IMR-90 (cell line): ENCODE results near the gene FRAS1. TPM values are rescaled to one million over a fixed set of nuclear protein-coding genes. Genes with fewer than 3 reads are reported as not detected.

Experiments
- ATAC-seq: fragments of 200-7000 bp; cut with Tn5 transposase; 2 replicates; pipeline ENCODE4 v1.9.1; 2020; ENCODE audit warnings: low read depth, mild to moderate bottlenecking, moderate library complexity
- BruUV-seq: library from RNA; stranded (reverse); fragments of 400-500 nt; replicated peaks from 2 replicates; lab custom pipeline; 2021; lab: Mats Ljungman, UMichigan
- CTCF ChIA-PET: fragments of 300-600 bp; formaldehyde crosslinking; extraction: SDS; loops from one replicate; lab custom pipeline; 2021; ENCODE audit warnings: antibody characterized with exemption; lab: Yijun Ruan, JAX
- POLR2A ChIA-PET: fragments of 300-600 bp; sonication (Branson Sonifier 250); formaldehyde crosslinking; loops from one replicate; lab custom pipeline; 2022; ENCODE audit warnings: antibody characterized with exemption; ENCODE audit not compliant: unreplicated experiment; lab: Charles Lee
- DNase-seq: peaks from one replicate; pipeline ENCODE4 v3.0.0; 2013
- H2AFZ ChIP-seq: replicated peaks from 2 replicates; pipeline ENCODE3; 2013; ENCODE audit warnings: low read length, mild to moderate bottlenecking; ENCODE audit not compliant: poor library complexity
- H2AK5ac ChIP-seq: 2 replicates; pipeline ENCODE4 v1.6.1; 2013; ENCODE audit warnings: low read depth, low read length, inconsistent platforms
- H2AK9ac ChIP-seq: replicated peaks from 2 replicates; pipeline ENCODE3; 2013; ENCODE audit warnings: mild to moderate bottlenecking, low read depth, low read length, moderate library complexity; ENCODE audit not compliant: poor library complexity
- H2BK120ac ChIP-seq: 2 replicates; pipeline ENCODE4 v1.6.1; 2013; ENCODE audit warnings: low read depth, low read length, inconsistent platforms
- H2BK15ac ChIP-seq: 3 replicates; pipeline ENCODE4 v1.6.1; 2013; ENCODE audit warnings: low read depth, low read length, inconsistent platforms
- H2BK20ac ChIP-seq: 2 replicates; pipeline ENCODE4 v1.6.1; 2013; ENCODE audit warnings: low read depth, mild to moderate bottlenecking, inconsistent platforms, low read length, moderate library complexity
- H2BK5ac ChIP-seq: 2 replicates; pipeline ENCODE4 v1.6.1; 2013; ENCODE audit warnings: mild to moderate bottlenecking, low read depth, low read length, inconsistent platforms; ENCODE audit not compliant: poor library complexity, severe bottlenecking
- H3K14ac ChIP-seq: replicated peaks from 2 replicates; pipeline ENCODE4 v1.6.1; 2013; ENCODE audit warnings: low read depth, low read length, inconsistent platforms
- H3K18ac ChIP-seq: 2 replicates; pipeline ENCODE4 v1.6.1; 2013; ENCODE audit warnings: low read depth, low read length, control low read depth
- H3K23ac ChIP-seq: 2 replicates; pipeline ENCODE4 v1.6.1; 2013; ENCODE audit warnings: low read depth, low read length, inconsistent platforms
- H3K27ac ChIP-seq: 2 replicates; pipeline ENCODE4 v1.5.1; 2013; ENCODE audit warnings: mild to moderate bottlenecking, control low read depth, low read length; ENCODE audit not compliant: insufficient read depth
- H3K27me3 ChIP-seq: 2 replicates; pipeline ENCODE4 v1.6.1; 2013; ENCODE audit warnings: low read length; ENCODE audit not compliant: control insufficient read depth, insufficient read depth
- H3K36me3 ChIP-seq: 2 replicates; pipeline ENCODE4 v1.6.1; 2013; ENCODE audit warnings: low read length, mixed read lengths; ENCODE audit not compliant: control insufficient read depth, insufficient read depth
- H3K4ac ChIP-seq: 2 replicates; pipeline ENCODE4 v1.6.1; 2013; ENCODE audit warnings: low read depth, low read length, inconsistent platforms
- H3K4me1 ChIP-seq: 2 replicates; pipeline ENCODE4 v1.6.1; 2013; ENCODE audit warnings: low read length, mixed read lengths; ENCODE audit not compliant: control insufficient read depth, insufficient read depth
- H3K4me2 ChIP-seq: 2 replicates; pipeline ENCODE4 v1.6.1; 2013; ENCODE audit warnings: low read depth, mild to moderate bottlenecking, control low read depth, low read length, moderate library complexity
- H3K4me3 ChIP-seq: 2 replicates; pipeline ENCODE4 v1.5.1; 2013; ENCODE audit warnings: low read depth, mild to moderate bottlenecking, control low read depth, low read length, moderate library complexity; ENCODE audit not compliant: insufficient read depth
- H3K56ac ChIP-seq: 2 replicates; pipeline ENCODE4 v1.6.1; 2013; ENCODE audit warnings: low read length, inconsistent platforms; ENCODE audit not compliant: insufficient read depth; ENCODE audit errors: extremely low read depth
- H3K79me1 ChIP-seq, 2 experiments: 2 replicates each; pipeline ENCODE4 v1.6.1; 2013; ENCODE audit warnings: low read length in 2 of 2, inconsistent platforms in 1 of 2, low read depth in 1 of 2
- H3K9ac ChIP-seq: 2 replicates; pipeline ENCODE4 v1.6.1; 2013; ENCODE audit warnings: low read depth, low read length, control low read depth
- H3K9me1 ChIP-seq: 2 replicates; pipeline ENCODE4 v1.6.1; 2013; ENCODE audit warnings: low read length, inconsistent platforms; ENCODE audit not compliant: insufficient read depth
- H3K9me3 ChIP-seq: 2 replicates; pipeline ENCODE4 v1.6.1; 2013; ENCODE audit warnings: low read length; ENCODE audit not compliant: control insufficient read depth, insufficient read depth
- H4K20me1 ChIP-seq: 2 replicates; pipeline ENCODE4 v1.6.1; 2013; ENCODE audit warnings: low read length, inconsistent platforms; ENCODE audit not compliant: insufficient read depth
- H4K5ac ChIP-seq: 2 replicates; pipeline ENCODE4 v1.6.1; 2013; ENCODE audit warnings: mild to moderate bottlenecking, low read depth, low read length, control low read depth
- H4K8ac ChIP-seq, 2 experiments: 2 replicates each; pipeline ENCODE4 v1.6.1; 2013; ENCODE audit warnings: low read depth in 2 of 2, low read length in 2 of 2, control low read depth in 1 of 2, inconsistent platforms in 1 of 2
- H4K91ac ChIP-seq: 2 replicates; pipeline ENCODE4 v1.6.1; 2013; ENCODE audit warnings: low read depth, low read length, inconsistent platforms; ENCODE audit not compliant: insufficient read depth
- BHLHE40 ChIP-seq: fragments of 150-350 bp; IDR thresholded peaks from 2 replicates; pipeline ENCODE4 v1.6.1; 2016; ENCODE audit warnings: mild to moderate bottlenecking, low read depth, low read length
- CEBPB ChIP-seq: IDR thresholded peaks from 2 replicates; pipeline ENCODE4 v1.6.1; 2012; ENCODE audit warnings: low read depth, low read length, improper control_type of control experiment
- CHD1 ChIP-seq: IDR thresholded peaks from 2 replicates; pipeline ENCODE4 v1.6.1; 2012; ENCODE audit warnings: low read depth, low read length, improper control_type of control experiment
- ELK1 ChIP-seq: fragments of 150-350 bp; IDR thresholded peaks from 2 replicates; pipeline ENCODE4 v1.6.1; 2016; ENCODE audit warnings: low read depth, mild to moderate bottlenecking, low read length, moderate library complexity, borderline replicate concordance
- FOS ChIP-seq: fragments of 150-350 bp; IDR thresholded peaks from 2 replicates; pipeline ENCODE4 v1.6.1; 2016; ENCODE audit warnings: low read depth, low read length
- MAFK ChIP-seq: IDR thresholded peaks from 2 replicates; pipeline ENCODE4 v1.6.1; 2012; ENCODE audit warnings: low read depth, low read length, improper control_type of control experiment
- MAZ ChIP-seq: IDR thresholded peaks from 2 replicates; pipeline ENCODE4 v1.6.1; 2012; ENCODE audit warnings: low read depth, mild to moderate bottlenecking, low read length, improper control_type of control experiment, moderate library complexity, borderline replicate concordance
- MXI1 ChIP-seq: IDR thresholded peaks from 2 replicates; pipeline ENCODE4 v1.6.1; 2012; ENCODE audit warnings: low read depth, mild to moderate bottlenecking, low read length, moderate library complexity, borderline replicate concordance
- NFE2L2 ChIP-seq: fragments of 150-350 bp; IDR thresholded peaks from 2 replicates; pipeline ENCODE4 v1.6.1; 2016; ENCODE audit warnings: low read depth, mild to moderate bottlenecking, low read length
- POLR2A ChIP-seq: IDR thresholded peaks from 2 replicates; pipeline ENCODE4 v1.6.1; 2012; ENCODE audit warnings: mild to moderate bottlenecking, low read depth, low read length
- RAD21 ChIP-seq: IDR thresholded peaks from 2 replicates; pipeline ENCODE4 v1.6.1; 2012; ENCODE audit warnings: low read length, improper control_type of control experiment
- RCOR1 ChIP-seq: IDR thresholded peaks from 2 replicates; pipeline ENCODE4 v1.6.1; 2012; ENCODE audit warnings: mild to moderate bottlenecking, low read length, improper control_type of control experiment; ENCODE audit not compliant: insufficient replicate concordance
- RFX5 ChIP-seq: IDR thresholded peaks from 2 replicates; pipeline ENCODE4 v1.8.0; 2012; ENCODE audit warnings: low read depth, mild to moderate bottlenecking, low read length, moderate library complexity
- SMC3 ChIP-seq: fragments of 150-350 bp; IDR thresholded peaks from 2 replicates; pipeline ENCODE4 v1.6.1; 2016; ENCODE audit warnings: low read depth, mild to moderate bottlenecking, antibody characterized with exemption, low read length, moderate library complexity
- USF2 ChIP-seq: fragments of 150-350 bp; IDR thresholded peaks from 2 replicates; pipeline ENCODE4 v1.6.1; 2017; ENCODE audit warnings: mild to moderate bottlenecking, antibody characterized with exemption, low read length, low read depth
- WGBS, 2 experiments: methylation state at CpG; one replicate each; pipeline versions ENCODE4 v1.1.5 to v1.1.7; 2013; ENCODE audit warnings: missing lambda C conversion rate in 2 of 2; ENCODE audit not compliant: insufficient read length in 1 of 2; ENCODE audit errors: extremely low coverage in 2 of 2; 5-methylcytosine and 5-hydroxymethylcytosine counted together
- dilution Hi-C: fragments of 300-500 bp; cut with HindIII; formaldehyde crosslinking; loops from one replicate; pipeline ENCODE4 v1.14.3; 2018; ENCODE audit warnings: low sequenced_read_pairs; ENCODE audit not compliant: unreplicated experiment
- in situ Hi-C: fragments of 300-500 bp; cut with MboI; formaldehyde crosslinking; loops from 3 replicates; pipeline ENCODE4 v1.14.3; 2019; ENCODE audit warnings: low sequenced_read_pairs, inconsistent platforms, mixed read lengths
- intact Hi-C: fragments of 100-400 bp; cut with micrococcal nuclease; formaldehyde crosslinking; loops from 2 replicates; pipeline ENCODE4 v1.10.0; 2022
- polyA plus RNA-seq, 3 experiments: library from polyadenylated mRNA; depleted of rRNA; stranded (reverse); fragments of >200 nt; gene quantifications; 2 replicates each; pipeline ENCODE4 v1.2.3, GENCODE V29; 2012; ENCODE audit warnings: low replicate concordance in 1 of 3
- total RNA-seq: library from RNA; depleted of rRNA; stranded (reverse); fragments of >200 nt; gene quantifications from 2 replicates; pipeline ENCODE4 v1.2.3, GENCODE V29; 2012
- TF ChIP-seq, protein P1 (sequence below): conservative IDR thresholded peaks from 2 replicates; pipeline ENCODE4 v1.5.1; 2012; ENCODE audit warnings: mild to moderate bottlenecking, low read depth, low read length, improper control_type of control experiment

The FRAS1 gene
- total and polyA plus RNA-seq, 2 of the 4 experiments (the other 2 are of a cell fraction), result under 0.01 to 0.03 TPM

- no peaks in the 10 kb centered on the region for H4K20me1 ChIP-seq
- no peak for ATAC-seq
- H2BK5ac ChIP-seq, result no peak overlapping the region
- no peaks in the 10 kb centered on the region for H3K36me3 ChIP-seq
- H3K23ac ChIP-seq, result no peak overlapping the region
- POLR2A ChIA-PET, result no interaction called here
- 38% methylated on average over 1 of the region's 2 CpGs; no CpG with 5 or more reads in 1 of the 2 experiments for WGBS, 2 experiments
- H3K4me1 ChIP-seq, result no peaks in the 10 kb centered on the region
- H2BK20ac ChIP-seq, result no peak overlapping the region
- no peaks in the 10 kb centered on the region for H3K79me1 ChIP-seq
- H2AK9ac ChIP-seq, result no peak overlapping the region
- no peak for DNase-seq
- H3K18ac ChIP-seq, result no peak overlapping the region
- H3K56ac ChIP-seq, result no peak overlapping the region
- no peak overlapping the region for H4K91ac ChIP-seq
- H3K27me3 ChIP-seq, result peaks cover 1% of the 10 kb centered on the region
- BruUV-seq, result no TSS peak
- in situ Hi-C loops (no loop called here), intact Hi-C loops (no loop called here), dilution Hi-C loops (no loop called here)
- no peak overlapping the region for H2BK120ac ChIP-seq
- H2AFZ ChIP-seq, result no peak overlapping the region
- no peak overlapping the region for H3K9ac ChIP-seq
- H3K27ac ChIP-seq, result no peak overlapping the region
- no peak overlapping the region for H3K4me2 ChIP-seq
- H3K9me3 ChIP-seq, result no peaks in the 10 kb centered on the region
- TF ChIP-seq CHD1 (no peak), ELK1 (no peak), MAFK (no peak), RFX5 (no peak), MXI1 (no peak), SMC3 (no peak), USF2 (no peak), CEBPB (no peak), MAZ (no peak), RCOR1 (no peak), RAD21 (no peak), FOS (no peak), BHLHE40 (no peak), NFE2L2 (no peak), POLR2A (no peak)
- TF ChIP-seq, protein P1, sequence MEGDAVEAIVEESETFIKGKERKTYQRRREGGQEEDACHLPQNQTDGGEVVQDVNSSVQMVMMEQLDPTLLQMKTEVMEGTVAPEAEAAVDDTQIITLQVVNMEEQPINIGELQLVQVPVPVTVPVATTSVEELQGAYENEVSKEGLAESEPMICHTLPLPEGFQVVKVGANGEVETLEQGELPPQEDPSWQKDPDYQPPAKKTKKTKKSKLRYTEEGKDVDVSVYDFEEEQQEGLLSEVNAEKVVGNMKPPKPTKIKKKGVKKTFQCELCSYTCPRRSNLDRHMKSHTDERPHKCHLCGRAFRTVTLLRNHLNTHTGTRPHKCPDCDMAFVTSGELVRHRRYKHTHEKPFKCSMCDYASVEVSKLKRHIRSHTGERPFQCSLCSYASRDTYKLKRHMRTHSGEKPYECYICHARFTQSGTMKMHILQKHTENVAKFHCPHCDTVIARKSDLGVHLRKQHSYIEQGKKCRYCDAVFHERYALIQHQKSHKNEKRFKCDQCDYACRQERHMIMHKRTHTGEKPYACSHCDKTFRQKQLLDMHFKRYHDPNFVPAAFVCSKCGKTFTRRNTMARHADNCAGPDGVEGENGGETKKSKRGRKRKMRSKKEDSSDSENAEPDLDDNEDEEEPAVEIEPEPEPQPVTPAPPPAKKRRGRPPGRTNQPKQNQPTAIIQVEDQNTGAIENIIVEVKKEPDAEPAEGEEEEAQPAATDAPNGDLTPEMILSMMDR, result no peak
- H2BK15ac ChIP-seq, result no peak overlapping the region
- no peak overlapping the region for H3K14ac ChIP-seq
- no peak overlapping the region for H4K8ac ChIP-seq
- no peaks in the 10 kb centered on the region for H3K9me1 ChIP-seq
- no peak overlapping the region for H3K4me3 ChIP-seq
- H2AK5ac ChIP-seq, result no peak overlapping the region
- no peak overlapping the region for H4K5ac ChIP-seq
- no peak overlapping the region for H3K4ac ChIP-seq
- CTCF ChIA-PET, result no interaction called here
Measured at GRCh38 chr4:78439328-78439727, 382.2 kb downstream of the FRAS1 start.
